H1 (cell line): ENCODE measurements around the gene CHST3. TPM values are rescaled to one million over a fixed set of nuclear protein-coding genes. Genes with fewer than 3 reads are reported as not detected.

Experiments
- CHD2 ChIP-seq: IDR thresholded peaks from 2 replicates; pipeline ENCODE4 v1.6.1; 2012; ENCODE audit warnings: low read length, improper control_type of control experiment
- HDAC6 ChIP-seq: IDR thresholded peaks from one replicate; pipeline ENCODE4 v1.7.1; 2012; ENCODE audit warnings: low read depth, mild to moderate bottlenecking, inconsistent platforms, low read length, moderate library complexity
- JUND ChIP-seq: IDR thresholded peaks from 2 replicates; pipeline ENCODE4 v1.6.1; 2011; ENCODE audit warnings: mild to moderate bottlenecking, improper control_type of control experiment, low read length
- RNF2 ChIP-seq: fragments of 200-900, 300-1000 bp; sonication (generic); IDR thresholded peaks from 2 replicates; pipeline ENCODE4 v1.7.1; 2016; ENCODE audit warnings: borderline replicate concordance, low read depth, mild to moderate bottlenecking, antibody characterized with exemption, low read length; ENCODE audit not compliant: poor library complexity, severe bottlenecking; ENCODE audit errors: missing control alignments
- RXRA ChIP-seq: IDR thresholded peaks from 2 replicates; pipeline ENCODE4 v1.6.1; 2011; ENCODE audit warnings: low read depth, mild to moderate bottlenecking, low read length, moderate library complexity; ENCODE audit not compliant: insufficient read depth
- polyA plus RNA-seq, 7 experiments: library from polyadenylated mRNA; depleted of rRNA in 3 of 7; stranded (reverse) in 5 of 7; unstranded in 2 of 7; fragments of >200 nt in 5 of 7; fragments of 200-250 nt in 2 of 7; gene quantifications; 1 replicate in 5 of 7; 2 replicates in 1 of 7; 4 replicates in 1 of 7; pipeline versions ENCODE4 v1.2.1 to v1.2.3, GENCODE V29; 2011 to 2013; ENCODE audit warnings: missing spikeins in 2 of 7, mixed read lengths in 2 of 7
- total RNA-seq: library from RNA; stranded (reverse); fragmentation: NEBNext Ultra II Directional; extraction: Animal tissue kit (Norgen Biotek cat#: 25700); gene quantifications from 2 replicates; pipeline ENCODE4 v1.2.1, GENCODE V29; 2021

Gene CHST3
- total and polyA plus RNA-seq, 2 of the 8 experiments (the other 6 are each of a cell fraction or from before 2014, with no cell fraction given): 2.0 to 5.8 TPM

GRCh38 chr10:71972746-71973695, 8.8 kb downstream of the CHST3 start (continued):
- TF ChIP-seq RXRA (no peak), HDAC6 (no peak), RNF2 (no peak), CHD2 (no peak), JUND (no peak)
